Heart left ventricle (tissue), 16 donors: ENCODE data around the gene SIGLEC12. TPM values are rescaled to one million over a fixed set of nuclear protein-coding genes. Genes with fewer than 3 reads are reported as not detected.

ENCODE experiments used
- ATAC-seq, 4 donors: fragments of 200-7000 bp; cut with Tn5 transposase; one replicate each; pipeline ENCODE4 v1.9.1; 2020 to 2022; ENCODE audit warnings: moderate library complexity in 4 of 4, mild to moderate bottlenecking in 3 of 4, moderate number of reproducible peaks in 1 of 4
- DNase-seq, 5 donors: peaks; one replicate each; pipeline ENCODE4 v3.0.0-alpha.2; 2020
- H3K27ac ChIP-seq, 12 donors: fragments of 200-600 bp; sonication (generic) in 4 of 12; one replicate each; pipeline versions ENCODE4 v1.5.0 to v1.8.0; 2016 to 2022; ENCODE audit warnings: mild to moderate bottlenecking in 2 of 12
- H3K27me3 ChIP-seq, 9 donors: fragments of 200-600 bp; sonication (generic) in 2 of 9; one replicate each; pipeline versions ENCODE4 v1.5.1 to v1.8.0; 2016 to 2022; ENCODE audit warnings: mild to moderate bottlenecking in 3 of 9
- H3K36me3 ChIP-seq, 9 donors: fragments of 200-600 bp; sonication (generic) in 2 of 9; one replicate each; pipeline versions ENCODE4 v1.5.0 to v1.8.0; 2018 to 2022; ENCODE audit warnings: mild to moderate bottlenecking in 2 of 9
- H3K4me1 ChIP-seq, 12 donors: fragments of 200-600 bp; sonication (generic) in 4 of 12; one replicate each; pipeline versions ENCODE4 v1.5.0 to v1.8.0; 2016 to 2022; ENCODE audit warnings: mild to moderate bottlenecking in 3 of 12
- H3K4me3 ChIP-seq, 12 donors: fragments of 200-600 bp; sonication (generic) in 4 of 12; one replicate each; pipeline versions ENCODE4 v1.5.0 to v1.8.0; 2017 to 2022; ENCODE audit warnings: mild to moderate bottlenecking in 9 of 12, moderate library complexity in 4 of 12
- H3K9me3 ChIP-seq, 12 donors: fragments of 200-600 bp; sonication (generic) in 4 of 12; one replicate each; pipeline versions ENCODE4 v1.5.0 to v1.8.0; 2016 to 2022; ENCODE audit warnings: mild to moderate bottlenecking in 1 of 12
- POLR2A ChIP-seq, 2 donors: fragments of 450-650 bp; IDR thresholded peaks; one replicate each; pipeline ENCODE4 v1.6.1; 2017; ENCODE audit warnings: antibody characterized with exemption in 2 of 2, mild to moderate bottlenecking in 2 of 2, moderate library complexity in 2 of 2
- WGBS, 4 donors: extraction: QIAGEN DNeasy Blood & Tissue Kit in 2 of 4; methylation state at CpG; one replicate each; pipeline versions ENCODE4 v1.1.5 to v1.1.7; 2013 to 2018; 5-methylcytosine and 5-hydroxymethylcytosine counted together
- intact Hi-C, 10 donors: fragments of 100-400 bp; cut with DNase I; formaldehyde crosslinking; loops; one replicate each; pipeline versions ENCODE4 v1.11.1 to v1.14.2; 2022
- polyA plus RNA-seq, 2 donors: library from polyadenylated mRNA; stranded (reverse); fragments of 200-250 nt; gene quantifications; one replicate each; pipeline ENCODE4 v1.2.3, GENCODE V29; 2013
- total RNA-seq, 9 donors: library from RNA; depleted of rRNA in 2 of 9; stranded (reverse); fragments of >200 nt in 2 of 9; fragmentation: NEBNext Ultra II Directional in 3 of 9; extraction: Animal tissue kit (Norgen Biotek cat#: 25700) in 3 of 9; gene quantifications; one replicate each; pipeline versions ENCODE4 v1.1.0 to v1.2.4, GENCODE V29; 2016 to 2023
- TF ChIP-seq, protein P1 (sequence below), 12 donors: fragments of 200-600 bp; sonication (generic) in 4 of 12; IDR thresholded peaks; one replicate each; pipeline versions ENCODE4 v1.5.0 to v1.8.0; 2018 to 2022; ENCODE audit warnings: antibody characterized with exemption in 12 of 12, mild to moderate bottlenecking in 5 of 12
- donor health status: ischemic (EF 13 %, LVEDD 7.1; RV severe dilation, severe dysfunction).
- donor health status: healthy with polysubstance abuse.
- donor health status: DM: no; HTN: yes; CAD: no.
- donor health status: DM: no; HTN: no; CAD: no.
- donor health status: ischemic (EF 25% LVEDD 6.9; RV normal size, moderate dysfunction).
- donor health status: ischemic (EF 25% LVEDD 5.7; RV mildly dilated, moderate dysfunction).
- donor health status: healthy.
- donor health status: DM: yes; HTN: yes; CAD: no.
- donor health status: ischemic (EF 35%, LVEDD 5.7; RV mildly dilated, moderate dysfunction).
- donor health status: nonischemic (EF 11% LVEDD 7.7; RV severe dilation, severe dysfunction).
- donor health status: DM: yes; HTN: yes; CAD: no.
- donor health status: PGD.
- donor health status: ischemic (EF 29% LVEDD 5.4; RV normal size, mild dysfunction).
- donor health status: nonischemic (EF 23%, LVEDD 6.1; RV moderate dilation, normal function).

Gene SIGLEC12
- total and polyA plus RNA-seq, 11 donors, result 0.15 to 0.43 (median 0.21) TPM; not detected in 6

DNA sequence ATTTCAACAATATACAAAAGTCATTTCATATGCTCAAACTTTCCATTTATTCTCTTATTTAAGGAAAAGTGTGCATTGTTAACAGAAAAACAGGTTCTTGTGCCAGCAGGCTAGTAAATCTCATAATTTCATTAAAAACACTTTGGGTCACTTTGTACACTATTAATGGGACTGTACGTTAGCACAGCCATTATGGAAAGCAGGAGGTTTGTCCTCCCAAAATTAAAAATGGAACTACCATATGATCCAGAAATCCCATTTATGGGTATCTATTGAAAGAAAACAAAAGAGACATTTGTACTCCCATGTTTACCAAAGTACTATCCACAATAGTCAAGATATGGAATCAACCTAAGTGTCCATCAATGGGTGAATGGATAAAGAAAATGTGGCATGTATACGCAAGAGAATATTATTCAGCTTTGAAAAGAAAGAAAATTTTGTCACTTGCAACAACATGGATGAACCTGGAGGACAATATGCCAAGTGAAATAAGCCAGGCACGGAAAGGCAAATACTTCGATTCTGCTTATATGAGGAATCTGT, 38.3 kb upstream of the SIGLEC12 start:
- ATAC-seq, result no peak
- H3K27ac ChIP-seq, result no peak overlapping the region
- H3K4me3 ChIP-seq, result no peak overlapping the region
- intact Hi-C loops, result loop anchor here in 1 of 10 donors (10.0 kb wide), 1 partner anchor 95 kb away; the partner anchor contains the start of gene SIGLEC5
- 75 to 87% (median 84%) methylated on average over 4 of the region's 4 CpGs for WGBS, 4 donors
- no peak for DNase-seq
- H3K4me1 ChIP-seq, result no peaks in the 10 kb centered on the region
- peaks cover 0 to 47% (median 11%) of the 10 kb centered on the region in 9 donors for H3K27me3 ChIP-seq
- TF ChIP-seq, protein P1, sequence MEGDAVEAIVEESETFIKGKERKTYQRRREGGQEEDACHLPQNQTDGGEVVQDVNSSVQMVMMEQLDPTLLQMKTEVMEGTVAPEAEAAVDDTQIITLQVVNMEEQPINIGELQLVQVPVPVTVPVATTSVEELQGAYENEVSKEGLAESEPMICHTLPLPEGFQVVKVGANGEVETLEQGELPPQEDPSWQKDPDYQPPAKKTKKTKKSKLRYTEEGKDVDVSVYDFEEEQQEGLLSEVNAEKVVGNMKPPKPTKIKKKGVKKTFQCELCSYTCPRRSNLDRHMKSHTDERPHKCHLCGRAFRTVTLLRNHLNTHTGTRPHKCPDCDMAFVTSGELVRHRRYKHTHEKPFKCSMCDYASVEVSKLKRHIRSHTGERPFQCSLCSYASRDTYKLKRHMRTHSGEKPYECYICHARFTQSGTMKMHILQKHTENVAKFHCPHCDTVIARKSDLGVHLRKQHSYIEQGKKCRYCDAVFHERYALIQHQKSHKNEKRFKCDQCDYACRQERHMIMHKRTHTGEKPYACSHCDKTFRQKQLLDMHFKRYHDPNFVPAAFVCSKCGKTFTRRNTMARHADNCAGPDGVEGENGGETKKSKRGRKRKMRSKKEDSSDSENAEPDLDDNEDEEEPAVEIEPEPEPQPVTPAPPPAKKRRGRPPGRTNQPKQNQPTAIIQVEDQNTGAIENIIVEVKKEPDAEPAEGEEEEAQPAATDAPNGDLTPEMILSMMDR (IDR thresholded peaks at IDR 0.05), result no peak
- no peak for TF ChIP-seq POLR2A (IDR thresholded peaks at IDR 0.05)
- H3K9me3 ChIP-seq, result peaks cover 0 to 11% (median 0%) of the 10 kb centered on the region in 12 donors
- no peaks in the 10 kb centered on the region for H3K36me3 ChIP-seq

DNA sequence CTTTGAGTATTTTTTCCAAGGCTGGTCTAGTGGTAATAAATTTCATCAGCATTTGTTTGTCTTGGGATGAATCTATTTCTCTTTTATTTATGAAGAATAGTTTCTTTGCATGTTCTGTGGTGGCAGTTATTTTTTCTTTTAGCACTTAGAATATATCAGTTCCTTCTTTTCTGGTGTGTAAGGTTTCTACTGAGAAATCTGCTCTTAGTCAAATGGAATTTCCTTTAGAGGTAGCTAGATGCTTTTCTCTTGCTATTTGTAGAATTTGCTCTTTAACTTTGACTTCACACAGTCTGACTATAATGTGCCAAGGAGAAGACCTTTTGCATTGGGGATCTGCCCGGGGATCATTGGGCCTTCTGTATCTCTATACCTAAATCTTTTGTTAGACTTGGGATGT, 33.9 kb upstream of the SIGLEC12 start:
- Histone ChIP-seq H3K36me3 (no peaks in the 10 kb centered on the region), H3K4me3 (no peak overlapping the region), H3K9me3 (peaks cover 0 to 11% (median 0%) of the 10 kb centered on the region in 12 donors), H3K4me1 (no peaks in the 10 kb centered on the region), H3K27ac (no peak overlapping the region), H3K27me3 (peaks cover 0 to 35% (median 13%) of the 10 kb centered on the region in 9 donors)
- 73 to 84% (median 79%) methylated on average over 1 of the region's 1 CpG for WGBS, 4 donors
- TF ChIP-seq, protein P1 (IDR thresholded peaks at IDR 0.05), result no peak
- TF ChIP-seq POLR2A (IDR thresholded peaks at IDR 0.05), result no peak
- DNase-seq (no peak), ATAC-seq (no peak)
- intact Hi-C loops, result loop anchor here in 1 of 10 donors (10.0 kb wide), 1 partner anchor 99 kb away; the partner anchor contains the start of gene SIGLEC5

DNA sequence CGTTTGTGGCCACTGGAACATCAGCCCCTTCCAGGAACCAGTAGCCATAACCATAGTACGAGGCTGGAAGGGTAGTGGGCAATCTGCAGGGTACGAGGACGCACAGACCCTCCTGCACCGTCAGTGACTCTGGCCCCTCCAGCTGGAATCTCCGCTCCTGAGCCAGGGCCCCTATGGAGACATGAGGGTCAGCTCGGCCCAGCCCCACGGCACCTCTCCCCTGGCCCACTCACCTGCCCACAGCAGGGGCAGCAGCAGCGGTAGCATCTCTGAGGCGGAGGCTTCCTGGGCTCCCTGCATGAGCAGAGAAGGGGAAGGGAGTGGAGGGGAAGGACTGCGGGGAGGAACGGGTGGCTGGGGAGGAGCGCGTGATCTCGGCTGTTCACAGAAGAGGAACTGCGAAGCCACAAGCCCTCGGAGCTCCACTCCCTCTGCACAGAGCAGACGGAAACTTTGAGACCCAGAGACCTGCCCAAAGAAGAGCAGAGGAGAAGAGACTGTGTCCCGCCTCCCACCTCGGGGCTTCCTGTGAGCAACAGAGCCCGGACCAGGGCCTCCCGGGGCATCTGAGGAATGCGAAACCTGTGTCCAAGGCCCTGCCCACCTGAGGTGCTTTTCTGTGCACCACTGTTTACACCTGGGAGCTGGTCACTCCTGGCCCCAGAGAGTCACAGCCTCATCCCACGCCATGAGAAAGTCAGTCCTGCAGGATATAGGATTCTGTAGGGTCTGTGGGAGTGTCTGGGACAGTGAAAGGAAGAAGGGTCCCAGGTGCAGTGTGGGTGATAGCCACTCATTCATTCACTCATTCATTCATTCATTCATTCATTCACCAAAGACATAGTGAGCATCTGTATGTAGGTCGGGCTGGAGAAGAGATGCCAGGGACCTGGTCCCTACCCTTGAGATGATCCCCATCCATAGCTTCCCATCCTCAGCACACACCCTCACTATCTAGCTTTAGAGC, 30.0 kb upstream of the SIGLEC12 start, which contains the start of gene SIGLEC6:
Gene SIGLEC6 (minus strand): TSS at position 322 of the 967 bp plus-strand sequence. CDS start 22 bp downstream, at position 300.
- H3K4me3 ChIP-seq, result no peak within 1 kb of the TSS
- WGBS, 4 donors, result 27 to 40% (median 36%) methylated on average over 19 to 25 of the region's 25 CpGs

More for the DNA sequence above, 30.0 kb upstream of the SIGLEC12 start, which contains the start of gene SIGLEC6:
- H3K4me1 ChIP-seq, result no peaks in the 10 kb centered on the region
- peaks cover 0 to 11% (median 0%) of the 10 kb centered on the region in 12 donors for H3K9me3 ChIP-seq
- H3K27ac ChIP-seq, result no peak within 1 kb of the TSS
- TF ChIP-seq POLR2A (IDR thresholded peaks at IDR 0.05), result no peak
- TF ChIP-seq, protein P1 (IDR thresholded peaks at IDR 0.05), result no peak
- intact Hi-C loops, result loop anchor here in 1 of 10 donors (10.0 kb wide), 1 partner anchor 103 kb away; the partner anchor contains the start of gene SIGLEC5
- DNase-seq (peak; percentile 45 to 72 (median 59)), ATAC-seq (peak; percentile 37 to 84 (median 62))
- H3K36me3 ChIP-seq, result no peaks in the 10 kb centered on the region
- H3K27me3 ChIP-seq, result peaks cover 0 to 32% (median 5%) of the 10 kb centered on the region in 9 donors
